Fibroblast of skin of left quadriceps (primary cell): Measurements from ENCODE around the gene RNF41.

Source experiments
- DNase-seq, 2 experiments: peaks; one replicate each; pipeline ENCODE4 v3.0.0-alpha.2; 2013; ENCODE audit warnings: low read depth in 2 of 2

RNF41 gene

DNA sequence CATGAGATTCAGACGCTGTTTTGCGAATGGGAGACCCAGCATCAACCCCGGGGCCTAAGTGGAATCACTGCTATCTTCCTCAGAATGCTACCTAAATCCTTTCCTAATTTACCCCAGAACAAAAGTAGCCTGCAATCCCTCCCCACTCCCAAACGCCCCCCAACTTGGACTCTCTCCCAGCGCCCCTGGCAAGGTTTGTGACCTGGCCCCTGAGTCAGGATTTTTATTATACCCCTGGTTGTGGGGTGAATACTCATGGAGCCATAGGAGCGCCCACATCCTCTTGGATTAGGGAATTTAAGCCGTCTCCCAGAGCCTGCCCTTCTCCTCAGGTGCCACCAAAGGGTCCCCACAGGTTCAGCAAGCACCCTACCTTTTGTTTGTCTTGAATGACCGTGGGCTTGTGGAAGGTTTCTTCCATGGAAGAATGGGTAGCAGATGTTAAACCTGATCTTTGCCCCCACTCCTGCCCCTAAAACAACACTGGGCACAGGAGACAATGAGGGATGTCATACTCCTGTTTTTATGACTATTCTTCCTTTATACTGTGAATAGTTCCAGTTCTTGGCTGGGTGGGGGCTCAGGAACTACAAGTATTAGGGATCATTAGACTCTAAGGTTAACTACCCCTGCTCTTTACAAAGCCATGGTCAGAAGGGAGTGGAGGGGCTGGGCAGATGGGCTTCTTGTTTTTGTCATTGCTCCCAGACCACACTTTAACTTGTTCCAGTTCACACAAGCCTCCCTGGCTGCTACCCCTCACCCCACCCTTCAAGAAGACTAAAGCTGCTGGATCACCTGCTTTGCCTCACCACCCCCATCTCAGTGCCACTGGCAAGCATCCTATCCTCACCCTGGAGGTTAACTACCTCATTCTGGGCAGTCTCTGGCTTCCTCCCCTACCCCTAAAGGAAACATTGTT lies 68.7 kb downstream of the RNF41 start:
- no peak for DNase-seq
